H9 (cell line): Measurements from ENCODE around the gene YKT6. TPM values are rescaled to one million over a fixed set of nuclear protein-coding genes. Genes with fewer than 3 reads are reported as not detected.

ENCODE experiments used
- DNase-seq: peaks from one replicate; pipeline ENCODE4 v3.0.0-alpha.2; 2017
- H2AFZ ChIP-seq: one replicate; pipeline ENCODE4 v1.6.1; 2013; ENCODE audit warnings: mild to moderate bottlenecking, low read length, control low read depth, moderate library complexity
- H2AK5ac ChIP-seq: 2 replicates; pipeline ENCODE4 v1.6.1; 2013; ENCODE audit warnings: low read length, control low read depth, mixed read lengths; ENCODE audit not compliant: insufficient read length
- H2BK120ac ChIP-seq: one replicate; pipeline ENCODE4 v1.6.1; 2013; ENCODE audit warnings: low read depth, mild to moderate bottlenecking, low read length, control low read depth, inconsistent platforms; ENCODE audit not compliant: poor library complexity, severe bottlenecking
- H2BK12ac ChIP-seq: 2 replicates; pipeline ENCODE4 v1.6.1; 2013; ENCODE audit warnings: low read length, control low read depth, mixed read lengths, low read depth; ENCODE audit not compliant: insufficient read length
- H2BK15ac ChIP-seq: 2 replicates; pipeline ENCODE4 v1.6.1; 2013; ENCODE audit warnings: low read depth, low read length, control low read depth
- H2BK20ac ChIP-seq: one replicate; pipeline ENCODE4 v1.6.1; 2013; ENCODE audit warnings: low read depth, mild to moderate bottlenecking, low read length, control low read depth, inconsistent platforms; ENCODE audit not compliant: poor library complexity, severe bottlenecking
- H2BK5ac ChIP-seq: 2 replicates; pipeline ENCODE4 v1.6.1; 2013; ENCODE audit warnings: low read length, control low read depth, mixed read lengths; ENCODE audit not compliant: insufficient read length
- H3K14ac ChIP-seq: 2 replicates; pipeline ENCODE4 v1.6.1; 2013; ENCODE audit warnings: low read length, control low read depth; ENCODE audit not compliant: insufficient read depth
- H3K18ac ChIP-seq: 2 replicates; pipeline ENCODE4 v1.6.1; 2013; ENCODE audit warnings: low read depth, mild to moderate bottlenecking, mixed read lengths, low read length, control low read depth; ENCODE audit not compliant: insufficient read length
- H3K23ac ChIP-seq: 2 replicates; pipeline ENCODE4 v1.6.1; 2013; ENCODE audit warnings: low read length, control low read depth, mixed read lengths, low read depth; ENCODE audit not compliant: insufficient read length
- H3K23me2 ChIP-seq: 2 replicates; pipeline ENCODE4 v1.6.1; 2013; ENCODE audit warnings: low read depth, mild to moderate bottlenecking, mixed read lengths, low read length, control low read depth; ENCODE audit not compliant: insufficient read length, poor library complexity, severe bottlenecking
- H3K27ac ChIP-seq: 2 replicates; pipeline ENCODE4 v1.5.1; 2013; ENCODE audit warnings: low read length, control low read depth, mixed read lengths, low read depth; ENCODE audit not compliant: insufficient read length
- H3K27me3 ChIP-seq: 2 replicates; pipeline ENCODE4 v1.6.1; 2013; ENCODE audit warnings: low read length, control low read depth, inconsistent platforms; ENCODE audit not compliant: insufficient read depth
- H3K4ac ChIP-seq: 2 replicates; pipeline ENCODE4 v1.6.1; 2013; ENCODE audit warnings: low read depth, mild to moderate bottlenecking, control low read depth, inconsistent platforms, low read length, moderate library complexity
- H3K4me1 ChIP-seq: 2 replicates; pipeline ENCODE4 v1.6.1; 2013; ENCODE audit warnings: low read length, control low read depth, inconsistent platforms; ENCODE audit not compliant: insufficient read depth
- H3K4me2 ChIP-seq: 2 replicates; pipeline ENCODE4 v1.6.1; 2013; ENCODE audit warnings: low read length, control low read depth, mixed read lengths; ENCODE audit not compliant: insufficient read length, insufficient read depth
- H3K56ac ChIP-seq: 2 replicates; pipeline ENCODE4 v1.6.1; 2013; ENCODE audit warnings: low read depth, mild to moderate bottlenecking, mixed read lengths, low read length, control low read depth; ENCODE audit not compliant: insufficient read length
- H3K79me1 ChIP-seq: 2 replicates; pipeline ENCODE4 v1.6.1; 2013; ENCODE audit warnings: low read depth, mild to moderate bottlenecking, moderate library complexity, low read length, control low read depth, inconsistent platforms; ENCODE audit not compliant: insufficient read depth, poor library complexity, severe bottlenecking
- H3K79me2 ChIP-seq: 2 replicates; pipeline ENCODE4 v1.6.1; 2013; ENCODE audit warnings: low read length, control low read depth, inconsistent platforms; ENCODE audit not compliant: insufficient read depth
- H3K9ac ChIP-seq: 2 replicates; pipeline ENCODE4 v1.6.1; 2013; ENCODE audit warnings: low read length, control low read depth, mixed read lengths; ENCODE audit not compliant: insufficient read length; ENCODE audit errors: extremely low read depth
- H3K9me3 ChIP-seq: one replicate; pipeline ENCODE4 v1.6.1; 2013; ENCODE audit warnings: low read depth, low read length, inconsistent platforms; ENCODE audit not compliant: control insufficient read depth
- H3T11ph ChIP-seq: one replicate; pipeline ENCODE4 v1.6.1; 2013; ENCODE audit warnings: mild to moderate bottlenecking, low read length, control low read depth, inconsistent platforms
- H4K20me1 ChIP-seq: one replicate; pipeline ENCODE4 v1.6.1; 2013; ENCODE audit not compliant: control insufficient read depth, insufficient read length, insufficient read depth
- H4K5ac ChIP-seq: 2 replicates; pipeline ENCODE4 v1.6.1; 2013; ENCODE audit warnings: low read depth, mild to moderate bottlenecking, mixed read lengths, low read length, control low read depth; ENCODE audit not compliant: insufficient read length
- H4K8ac ChIP-seq: replicated peaks from 2 replicates; pipeline ENCODE4 v1.6.1; 2013; ENCODE audit warnings: low read length, control low read depth, mixed read lengths, low read depth; ENCODE audit not compliant: insufficient read length
- H4K91ac ChIP-seq: 2 replicates; pipeline ENCODE4 v1.6.1; 2013; ENCODE audit warnings: low read depth, mild to moderate bottlenecking, moderate library complexity, mixed read lengths, low read length, control low read depth; ENCODE audit not compliant: insufficient read length
- H3K27ac Mint-ChIP-seq, 3 experiments: 2 replicates in 2 of 3; 3 replicates in 1 of 3; pipeline ENCODE4 v1.8.0; 2020 to 2021; ENCODE audit warnings: mixed read lengths in 3 of 3, mild to moderate bottlenecking in 1 of 3, moderate library complexity in 1 of 3
- H3K27me3 Mint-ChIP-seq: 2 replicates; pipeline ENCODE4 v1.8.0; 2021; ENCODE audit warnings: low read depth, mild to moderate bottlenecking, moderate library complexity, mixed read lengths
- H3K36me3 Mint-ChIP-seq, 3 experiments: 2 replicates in 2 of 3; 3 replicates in 1 of 3; pipeline ENCODE4 v1.8.0; 2020 to 2021; ENCODE audit warnings: low read depth in 3 of 3, mixed read lengths in 3 of 3; ENCODE audit not compliant: insufficient read depth in 1 of 3
- H3K4me1 Mint-ChIP-seq, 2 experiments: 2 replicates each; pipeline ENCODE4 v1.8.0; 2020; ENCODE audit warnings: mixed read lengths in 2 of 2
- H3K4me3 Mint-ChIP-seq, 2 experiments: 2 replicates in 1 of 2; 3 replicates in 1 of 2; pipeline ENCODE4 v1.8.0; 2020 to 2021; ENCODE audit warnings: mild to moderate bottlenecking in 2 of 2, mixed read lengths in 2 of 2, moderate library complexity in 1 of 2
- H3K9me3 Mint-ChIP-seq, 2 experiments: 2 replicates in 1 of 2; 3 replicates in 1 of 2; pipeline ENCODE4 v1.8.0; 2020; ENCODE audit warnings: mild to moderate bottlenecking in 2 of 2, mixed read lengths in 2 of 2, moderate library complexity in 1 of 2
- CTCF ChIP-seq: fragments of 200-600 bp; sonication (generic); conservative IDR thresholded peaks from 3 replicates; pipeline ENCODE4 v1.8.0; 2021; ENCODE audit warnings: antibody characterized with exemption, mild to moderate bottlenecking
- WGBS: extraction: QIAGEN DNeasy Blood & Tissue Kit; methylation state at CpG from one replicate; pipeline ENCODE4 v1.1.7; 2013; ENCODE audit warnings: missing lambda C conversion rate, low lambda C conversion rate, mixed read lengths; ENCODE audit not compliant: insufficient read length; ENCODE audit errors: extremely low coverage; 5-methylcytosine and 5-hydroxymethylcytosine counted together
- total RNA-seq: library from RNA; stranded (reverse); gene quantifications from 2 replicates; pipeline ENCODE4 v1.2.1, GENCODE V29; 2021

Gene YKT6
- total RNA-seq, 1 experiment from 2014 or later, result 104 TPM

GRCh38 chr7:44257618-44258422 is 57.0 kb downstream of the YKT6 start:
- Mint-ChIP-seq H3K4me1 (peaks cover 0 to 3% of the 10 kb centered on the region in 2 experiments; a peak in 1 of 4 replicates), H3K4me3 (no peak overlapping the region), H3K9me3 (peaks cover 4 to 8% of the 10 kb centered on the region in 2 experiments; a peak in 4 of 5 replicates), H3K27me3 (peaks cover 5% of the 10 kb centered on the region), H3K27ac (peak overlapping the region in 1 of 3 experiments; percentile 68; a peak in 2 of 7 replicates), H3K36me3 (no peaks in the 10 kb centered on the region)
- no peak for DNase-seq
- Histone ChIP-seq H4K5ac (no peak overlapping the region), H3K4me2 (no peak overlapping the region), H2BK5ac (no peak overlapping the region), H4K20me1 (no peaks in the 10 kb centered on the region), H3K23me2 (no peaks in the 10 kb centered on the region), H3K27ac (no peak overlapping the region), H2BK20ac (no peak overlapping the region), H2AFZ (no peak overlapping the region), H3K4me1 (no peaks in the 10 kb centered on the region), H2AK5ac (no peak overlapping the region), H3K14ac (peak overlapping the region; percentile 24; the same call in 1 of the 2 replicates), H3T11ph (no peak overlapping the region), H2BK12ac (no peak overlapping the region), H4K8ac (no peak overlapping the region), H3K18ac (no peak overlapping the region), H3K56ac (no peak overlapping the region), H3K9me3 (no peaks in the 10 kb centered on the region), H3K27me3 (no peaks in the 10 kb centered on the region), H3K79me1 (no peaks in the 10 kb centered on the region), H4K91ac (no peak overlapping the region), H3K4ac (no peak overlapping the region), H3K23ac (no peak overlapping the region), H2BK120ac (no peak overlapping the region), H3K79me2 (no peaks in the 10 kb centered on the region), H3K9ac (no peak overlapping the region), H2BK15ac (no peak overlapping the region)
- WGBS, result no CpG with 5 or more reads among the region's 18 CpGs
- no peak for TF ChIP-seq CTCF
